ENCODE results near the gene PARP16. TPM values are rescaled to one million over a fixed set of nuclear protein-coding genes. Genes with fewer than 3 reads are reported as not detected.
"Not testable (repeated sequence)": the region's sequence is repeated elsewhere in the genome, so short reads cannot be mapped to it uniquely, and the experiment has no call there.

Gene PARP16
- total RNA-seq, 1 donor from 2014 or later, result 3.5 TPM

DNA sequence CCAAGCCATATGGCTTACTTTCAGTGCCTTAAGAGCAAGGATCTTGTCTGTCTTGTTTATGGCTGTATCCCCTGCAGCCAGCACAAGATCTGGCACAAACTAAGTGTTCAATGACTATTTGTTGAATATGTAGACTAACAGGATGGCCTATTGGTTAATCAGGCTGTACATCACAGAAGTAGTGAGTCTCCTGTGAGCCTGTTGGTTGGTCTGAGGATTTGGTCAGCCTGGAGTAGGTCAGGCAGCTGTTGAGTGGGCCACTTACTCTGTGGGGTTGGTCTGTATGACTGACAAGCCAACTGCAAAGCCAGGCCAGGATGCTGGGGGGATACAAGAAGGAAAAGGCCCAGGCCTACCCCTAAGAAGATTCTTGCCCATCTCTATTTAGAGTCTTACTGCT is 42.0 kb downstream of the PARP16 start:
- DNase-seq (ENCODE audit: low read depth), result no peak
- TF ChIP-seq, protein P1, sequence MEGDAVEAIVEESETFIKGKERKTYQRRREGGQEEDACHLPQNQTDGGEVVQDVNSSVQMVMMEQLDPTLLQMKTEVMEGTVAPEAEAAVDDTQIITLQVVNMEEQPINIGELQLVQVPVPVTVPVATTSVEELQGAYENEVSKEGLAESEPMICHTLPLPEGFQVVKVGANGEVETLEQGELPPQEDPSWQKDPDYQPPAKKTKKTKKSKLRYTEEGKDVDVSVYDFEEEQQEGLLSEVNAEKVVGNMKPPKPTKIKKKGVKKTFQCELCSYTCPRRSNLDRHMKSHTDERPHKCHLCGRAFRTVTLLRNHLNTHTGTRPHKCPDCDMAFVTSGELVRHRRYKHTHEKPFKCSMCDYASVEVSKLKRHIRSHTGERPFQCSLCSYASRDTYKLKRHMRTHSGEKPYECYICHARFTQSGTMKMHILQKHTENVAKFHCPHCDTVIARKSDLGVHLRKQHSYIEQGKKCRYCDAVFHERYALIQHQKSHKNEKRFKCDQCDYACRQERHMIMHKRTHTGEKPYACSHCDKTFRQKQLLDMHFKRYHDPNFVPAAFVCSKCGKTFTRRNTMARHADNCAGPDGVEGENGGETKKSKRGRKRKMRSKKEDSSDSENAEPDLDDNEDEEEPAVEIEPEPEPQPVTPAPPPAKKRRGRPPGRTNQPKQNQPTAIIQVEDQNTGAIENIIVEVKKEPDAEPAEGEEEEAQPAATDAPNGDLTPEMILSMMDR (conservative IDR thresholded peaks at IDR 0.05; ENCODE audit: low read depth, low read length), result no peak
- H3K4me3 ChIP-seq (ENCODE audit: low read depth, low read length), result no peak overlapping the region

GRCh38 chr15:65236443-65236842 is 50.2 kb downstream of the PARP16 start:
- DNase-seq (ENCODE audit: low read depth); H3K4me3 ChIP-seq (ENCODE audit: low read depth, low read length): not testable (repeated sequence)

- TF ChIP-seq, protein P1 (conservative IDR thresholded peaks at IDR 0.05; ENCODE audit: low read depth, low read length), result no peak
- H3K4me3 ChIP-seq (ENCODE audit: low read depth, low read length), result no peak overlapping the region
- no peak for DNase-seq (ENCODE audit: low read depth)
Observed at GRCh38 chr15:65233696-65234095, 53.0 kb downstream of the PARP16 start.

DNA sequence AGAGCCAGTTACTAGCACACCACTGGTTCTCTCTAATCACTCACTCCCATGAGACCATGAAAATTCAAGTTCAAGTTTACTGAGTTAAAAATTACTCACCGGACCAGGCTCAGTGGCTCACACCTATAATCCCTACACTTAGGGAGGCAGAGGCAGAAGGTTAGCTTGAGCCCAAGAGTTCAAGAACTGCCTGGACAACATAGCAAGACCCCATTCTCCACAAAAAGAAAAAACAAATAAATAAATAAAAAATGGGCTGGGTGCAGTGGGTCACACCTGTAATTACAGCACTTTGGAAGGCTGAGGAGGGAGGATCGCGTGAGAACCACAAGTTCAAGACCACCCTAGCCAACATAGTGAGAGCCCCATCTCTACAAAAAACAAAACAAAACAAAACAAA is 54.2 kb downstream of the PARP16 start:
- TF ChIP-seq, protein P1 (conservative IDR thresholded peaks at IDR 0.05; ENCODE audit: low read depth, low read length), result no peak
- DNase-seq (ENCODE audit: low read depth), result no peak
- no peak overlapping the region for H3K4me3 ChIP-seq (ENCODE audit: low read depth, low read length)

GRCh38 chr15:65231306-65231705 is 55.4 kb downstream of the PARP16 start:
- no peak overlapping the region for H3K4me3 ChIP-seq (ENCODE audit: low read depth, low read length)
- TF ChIP-seq, protein P1 (conservative IDR thresholded peaks at IDR 0.05; ENCODE audit: low read depth, low read length), result no peak
- DNase-seq (ENCODE audit: low read depth), result no peak

GRCh38 chr15:65226901-65227300 is 59.8 kb downstream of the PARP16 start:
- H3K4me3 ChIP-seq (ENCODE audit: low read depth, low read length); DNase-seq (ENCODE audit: low read depth): not testable (repeated sequence)

- H3K4me3 ChIP-seq (ENCODE audit: low read depth, low read length), result no peak overlapping the region
- no peak for DNase-seq (ENCODE audit: low read depth)
- TF ChIP-seq, protein P1 (conservative IDR thresholded peaks at IDR 0.05; ENCODE audit: low read depth, low read length), result no peak
Observed at GRCh38 chr15:65226221-65226620, 60.5 kb downstream of the PARP16 start.

GRCh38 chr15:65223996-65224395 is 62.7 kb downstream of the PARP16 start:
- H3K4me3 ChIP-seq (ENCODE audit: low read depth, low read length), result no peak overlapping the region
- TF ChIP-seq, protein P1 (conservative IDR thresholded peaks at IDR 0.05; ENCODE audit: low read depth, low read length), result no peak
- no peak for DNase-seq (ENCODE audit: low read depth)

Measured in epithelial cell of proximal tubule (primary cell).